ENCODE measurements around the gene CCDC157. TPM values are rescaled to one million over a fixed set of nuclear protein-coding genes. Genes with fewer than 3 reads are reported as not detected.
A peak's percentile ranks its signal among the peaks of the same experiment; 100 is the strongest.

CCDC157 gene
- total RNA-seq, 2 donors from 2014 or later, result 3.1 to 10.5 TPM

DNA sequence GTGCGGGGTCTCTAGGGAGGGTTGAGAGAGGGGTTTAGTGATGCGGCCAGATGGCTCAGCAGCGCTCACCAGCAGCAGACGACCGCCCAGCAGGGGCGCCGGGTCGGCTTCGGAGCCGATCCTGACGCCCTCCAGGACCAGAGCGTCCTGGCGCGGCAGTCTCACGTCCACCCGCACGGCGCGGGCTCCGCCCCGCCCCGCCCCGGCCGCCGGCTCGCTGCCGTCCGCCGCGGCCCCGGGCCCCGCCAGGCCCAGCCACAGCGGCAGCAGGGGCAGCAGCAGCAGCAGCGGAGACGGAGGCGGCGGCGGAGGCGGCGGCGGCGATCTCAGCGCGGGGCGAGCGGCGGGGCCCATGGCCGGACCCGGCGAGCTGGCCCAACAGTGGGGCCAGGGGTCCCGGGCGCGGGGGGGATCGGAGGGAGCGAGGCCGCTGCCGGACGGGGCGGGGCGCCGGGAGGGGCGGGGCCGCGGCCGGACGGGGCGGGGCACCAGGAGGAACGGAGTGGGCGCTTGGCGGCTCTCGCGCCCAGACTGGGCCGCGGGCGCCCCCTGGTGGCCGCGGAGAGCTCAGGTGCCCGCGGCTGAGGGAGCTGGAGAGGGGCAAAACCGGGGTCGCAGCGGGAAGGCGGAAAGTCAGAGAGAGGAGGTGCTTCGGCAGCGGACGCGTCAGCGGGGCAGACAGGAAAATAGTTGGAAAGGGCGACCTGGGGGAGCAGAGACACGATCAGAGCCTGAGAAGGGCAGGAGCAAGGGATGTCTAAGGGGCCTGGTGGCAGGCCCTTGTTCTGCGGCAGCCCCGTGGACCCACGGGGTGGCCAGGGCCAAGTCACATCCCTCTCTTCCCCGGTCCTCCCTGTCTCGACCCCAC, 30.4 kb downstream of the CCDC157 start, which contains the start of gene RNF215:
TSS of gene RNF215 (minus strand) at position 452 of the 868 bp plus-strand sequence. CDS start at position 354, 98 bp downstream.
- Histone ChIP-seq H3K9me3 (no peaks in the 10 kb centered on the region), H3K27ac (peak within 1 kb of the TSS; percentile 5 to 78 (median 64)), H3K4me1 (peaks cover 15% of the 10 kb centered on the region), H3K36me3 (replicated peaks in 1 of 2; ENCODE audit: insufficient read depth in 1 of 2, low read depth in 2 of 2) (no peaks in the 10 kb centered on the region), H3K27me3 (no peaks in the 10 kb centered on the region), H3K4me3 (peak within 1 kb of the TSS; percentile 37 to 74)
- ATAC-seq (peak; percentile 94), DNase-seq (peak; percentile 77 to 87 (median 84))
- TF ChIP-seq, protein P1, sequence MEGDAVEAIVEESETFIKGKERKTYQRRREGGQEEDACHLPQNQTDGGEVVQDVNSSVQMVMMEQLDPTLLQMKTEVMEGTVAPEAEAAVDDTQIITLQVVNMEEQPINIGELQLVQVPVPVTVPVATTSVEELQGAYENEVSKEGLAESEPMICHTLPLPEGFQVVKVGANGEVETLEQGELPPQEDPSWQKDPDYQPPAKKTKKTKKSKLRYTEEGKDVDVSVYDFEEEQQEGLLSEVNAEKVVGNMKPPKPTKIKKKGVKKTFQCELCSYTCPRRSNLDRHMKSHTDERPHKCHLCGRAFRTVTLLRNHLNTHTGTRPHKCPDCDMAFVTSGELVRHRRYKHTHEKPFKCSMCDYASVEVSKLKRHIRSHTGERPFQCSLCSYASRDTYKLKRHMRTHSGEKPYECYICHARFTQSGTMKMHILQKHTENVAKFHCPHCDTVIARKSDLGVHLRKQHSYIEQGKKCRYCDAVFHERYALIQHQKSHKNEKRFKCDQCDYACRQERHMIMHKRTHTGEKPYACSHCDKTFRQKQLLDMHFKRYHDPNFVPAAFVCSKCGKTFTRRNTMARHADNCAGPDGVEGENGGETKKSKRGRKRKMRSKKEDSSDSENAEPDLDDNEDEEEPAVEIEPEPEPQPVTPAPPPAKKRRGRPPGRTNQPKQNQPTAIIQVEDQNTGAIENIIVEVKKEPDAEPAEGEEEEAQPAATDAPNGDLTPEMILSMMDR (IDR thresholded peaks at IDR 0.05), result peak; percentile 86 to 96 (median 94)
- no peak for TF ChIP-seq POLR2A (IDR thresholded peaks at IDR 0.05)
- intact Hi-C loops (cut with DNase I), result loop anchor here (10.0 kb wide), 1 partner anchor 272 kb away; no protein-coding TSS in a partner anchor
- WGBS, 2 donors, result 1% methylated on average over 18 to 68 of the region's 95 CpGs

DNA sequence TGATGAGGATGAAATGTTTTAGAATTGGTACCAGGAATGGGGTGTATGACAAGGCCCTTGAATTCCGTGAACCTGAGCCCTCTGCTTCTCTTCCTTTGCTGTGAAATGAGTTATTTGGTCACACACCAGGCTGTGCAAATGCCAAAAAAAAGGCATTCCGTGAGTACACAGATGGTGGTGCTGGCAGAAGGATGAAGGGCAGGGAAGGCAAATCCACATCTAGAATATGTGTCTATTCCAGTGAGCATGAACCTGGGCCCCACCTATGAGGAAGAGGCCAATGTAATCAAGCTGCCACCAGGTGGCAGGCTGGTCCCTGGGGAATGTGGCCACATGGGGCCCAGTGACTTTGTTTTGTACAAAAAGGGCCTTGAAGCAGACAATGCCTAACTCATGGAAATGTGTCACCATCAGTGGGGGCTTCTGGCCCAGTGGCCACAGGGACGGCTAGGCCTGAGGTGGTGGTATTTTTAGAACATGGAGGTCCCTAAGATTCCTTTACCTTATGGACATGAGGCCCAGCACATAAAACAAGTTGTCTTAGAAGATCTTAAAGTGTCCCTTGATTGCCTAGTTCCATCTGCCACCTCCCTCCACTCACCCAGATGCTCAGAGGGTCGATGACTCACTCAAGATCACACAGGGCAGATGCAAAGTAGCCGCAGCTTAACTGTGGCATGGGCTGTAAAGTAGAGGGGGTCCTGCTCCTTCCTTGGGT, 34.3 kb downstream of the CCDC157 start:
- peak; percentile 80 to 85 (median 82) for DNase-seq
- WGBS, 2 donors, result 46 to 68% methylated on average over 3 to 5 of the region's 5 CpGs
- peak overlapping the region in 3 of 4 donors; percentile 19 to 41 (median 32) for H3K27ac ChIP-seq
- H3K4me3 ChIP-seq, result no peak overlapping the region
- intact Hi-C loops (cut with DNase I), result loop anchor here (5.0 kb wide), 1 partner anchor 91 kb away; no protein-coding TSS in a partner anchor
- H3K36me3 ChIP-seq (replicated peaks in 1 of 2; ENCODE audit: insufficient read depth in 1 of 2, low read depth in 2 of 2), result no peaks in the 10 kb centered on the region
- peak; percentile 52 for ATAC-seq
- no peak for TF ChIP-seq POLR2A (IDR thresholded peaks at IDR 0.05)
- TF ChIP-seq, protein P1 (IDR thresholded peaks at IDR 0.05), result peak; percentile 78 to 91 (median 88)
- H3K4me1 ChIP-seq, result peaks cover 10% of the 10 kb centered on the region
- no peaks in the 10 kb centered on the region for H3K27me3 ChIP-seq
- no peaks in the 10 kb centered on the region for H3K9me3 ChIP-seq

GRCh38 chr22:30392661-30393321, 36.0 kb downstream of the CCDC157 start:
- Histone ChIP-seq H3K36me3 (replicated peaks in 1 of 2; ENCODE audit: insufficient read depth in 1 of 2, low read depth in 2 of 2) (no peaks in the 10 kb centered on the region), H3K27me3 (no peaks in the 10 kb centered on the region), H3K9me3 (no peaks in the 10 kb centered on the region), H3K4me1 (peaks cover 16% of the 10 kb centered on the region), H3K4me3 (no peak overlapping the region), H3K27ac (no peak overlapping the region)
- intact Hi-C loops (cut with DNase I), result loop anchor here (5.0 kb wide), 1 partner anchor 90 kb away; no protein-coding TSS in a partner anchor
- ATAC-seq (no peak), DNase-seq (no peak)
- TF ChIP-seq, protein P1 (IDR thresholded peaks at IDR 0.05), result no peak
- TF ChIP-seq POLR2A (IDR thresholded peaks at IDR 0.05), result no peak
- whole genome bisulfite sequencing, 2 donors, result 64 to 68% methylated on average over 8 to 9 of the region's 9 CpGs

GRCh38 chr22:30393322-30393680, 36.5 kb downstream of the CCDC157 start:
- no peaks in the 10 kb centered on the region for H3K36me3 ChIP-seq (replicated peaks in 1 of 2; ENCODE audit: insufficient read depth in 1 of 2, low read depth in 2 of 2)
- H3K27ac ChIP-seq, result no peak overlapping the region
- WGBS, 2 donors, result 86 to 91% methylated on average over 4 to 7 of the region's 7 CpGs
- ATAC-seq (no peak), DNase-seq (no peak)
- no peak overlapping the region for H3K4me3 ChIP-seq
- H3K4me1 ChIP-seq, result peaks cover 21% of the 10 kb centered on the region
- intact Hi-C loops (cut with DNase I), result loop anchor here (5.0 kb wide), 1 partner anchor 89 kb away; no protein-coding TSS in a partner anchor
- H3K9me3 ChIP-seq, result no peaks in the 10 kb centered on the region
- H3K27me3 ChIP-seq, result no peaks in the 10 kb centered on the region
- TF ChIP-seq, protein P1 (IDR thresholded peaks at IDR 0.05), result no peak
- TF ChIP-seq POLR2A (IDR thresholded peaks at IDR 0.05), result no peak
